Neural crest cell (in vitro differentiated cells): Measurements from ENCODE around the gene ATXN7L1. TPM values are rescaled to one million over a fixed set of nuclear protein-coding genes. Genes with fewer than 3 reads are reported as not detected.
A peak's percentile ranks its signal among the peaks of the same experiment; 100 is the strongest.

Experiments used
- DNase-seq: peaks from one replicate; pipeline ENCODE4 v3.0.0; 2021; ENCODE audit warnings: low read depth, mixed read lengths, low spot score
- H3K27ac Mint-ChIP-seq: one replicate; pipeline ENCODE4 v1.8.0; 2021; ENCODE audit warnings: mild to moderate bottlenecking, mixed read lengths; ENCODE audit not compliant: unreplicated experiment
- H3K27me3 Mint-ChIP-seq: 2 replicates; pipeline ENCODE4 v1.8.0; 2021; ENCODE audit warnings: low read depth, mild to moderate bottlenecking, mixed read lengths
- H3K36me3 Mint-ChIP-seq: 2 replicates; pipeline ENCODE4 v1.8.0; 2021; ENCODE audit warnings: low read depth, mild to moderate bottlenecking, mixed read lengths
- H3K4me1 Mint-ChIP-seq: 2 replicates; pipeline ENCODE4 v1.8.0; 2021; ENCODE audit warnings: mixed read lengths
- H3K4me3 Mint-ChIP-seq: one replicate; pipeline ENCODE4 v1.8.0; 2021; ENCODE audit warnings: mild to moderate bottlenecking, mixed read lengths
- H3K9me3 Mint-ChIP-seq: 2 replicates; pipeline ENCODE4 v1.8.0; 2021; ENCODE audit warnings: mixed read lengths
- total RNA-seq: library from RNA; stranded (reverse); gene quantifications from 2 replicates; pipeline ENCODE4 v1.2.1, GENCODE V29; 2021
- TF ChIP-seq, protein P1 (sequence below): fragments of 200-600 bp; sonication (generic); conservative IDR thresholded peaks from 2 replicates; pipeline ENCODE4 v1.5.0; 2021; ENCODE audit warnings: antibody characterized with exemption, mild to moderate bottlenecking

Gene ATXN7L1
- total RNA-seq, 1 donor from 2014 or later = 14.4 TPM

DNA sequence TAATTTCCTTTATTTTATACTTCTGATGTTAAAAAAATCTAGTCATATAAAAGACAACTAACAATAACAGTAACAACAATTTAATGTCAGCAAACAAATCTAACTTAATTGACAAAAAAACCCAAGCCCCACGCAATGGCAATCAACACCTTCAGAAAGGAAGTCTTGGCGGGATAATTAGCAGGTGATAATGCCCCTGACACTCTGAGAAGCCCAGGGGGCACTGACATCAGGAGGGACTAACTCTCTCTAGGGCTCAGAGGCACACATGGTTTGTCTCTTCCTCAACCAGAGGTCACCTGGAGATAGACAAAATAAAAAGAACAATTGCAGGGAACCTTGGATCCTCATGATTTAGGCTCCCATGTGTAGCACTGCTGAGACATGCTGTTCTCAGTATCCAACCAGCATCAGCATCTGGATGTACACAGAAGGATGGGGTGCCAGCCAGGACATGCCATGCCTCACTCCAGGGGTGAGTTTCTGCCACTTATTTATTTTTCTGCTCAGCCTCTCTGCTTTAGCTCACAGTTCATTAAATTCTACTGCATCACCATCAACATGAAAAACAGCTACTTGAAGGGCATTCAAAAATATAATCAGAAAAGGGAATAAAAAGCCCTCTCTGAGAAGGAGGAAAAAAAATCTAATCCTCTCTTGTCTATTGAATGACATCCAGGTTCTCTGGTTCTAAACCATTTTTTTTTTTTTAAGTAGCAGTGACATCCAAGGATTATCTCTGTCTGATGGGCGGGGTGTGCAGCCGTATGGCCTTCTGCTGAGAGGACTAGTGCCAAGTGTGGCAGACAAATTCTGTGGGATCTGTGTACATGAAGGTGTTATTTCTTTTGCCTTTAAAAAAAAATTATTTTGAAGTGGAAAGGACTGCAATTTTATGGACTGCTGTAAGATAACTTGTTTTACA lies 96.3 kb downstream of the ATXN7L1 start:
- Mint-ChIP-seq H3K27ac (no peak overlapping the region), H3K36me3 (peaks cover 4% of the 10 kb centered on the region), H3K27me3 (no peaks in the 10 kb centered on the region), H3K9me3 (no peaks in the 10 kb centered on the region), H3K4me1 (peaks cover 30% of the 10 kb centered on the region), H3K4me3 (no peak overlapping the region)
- TF ChIP-seq, protein P1, sequence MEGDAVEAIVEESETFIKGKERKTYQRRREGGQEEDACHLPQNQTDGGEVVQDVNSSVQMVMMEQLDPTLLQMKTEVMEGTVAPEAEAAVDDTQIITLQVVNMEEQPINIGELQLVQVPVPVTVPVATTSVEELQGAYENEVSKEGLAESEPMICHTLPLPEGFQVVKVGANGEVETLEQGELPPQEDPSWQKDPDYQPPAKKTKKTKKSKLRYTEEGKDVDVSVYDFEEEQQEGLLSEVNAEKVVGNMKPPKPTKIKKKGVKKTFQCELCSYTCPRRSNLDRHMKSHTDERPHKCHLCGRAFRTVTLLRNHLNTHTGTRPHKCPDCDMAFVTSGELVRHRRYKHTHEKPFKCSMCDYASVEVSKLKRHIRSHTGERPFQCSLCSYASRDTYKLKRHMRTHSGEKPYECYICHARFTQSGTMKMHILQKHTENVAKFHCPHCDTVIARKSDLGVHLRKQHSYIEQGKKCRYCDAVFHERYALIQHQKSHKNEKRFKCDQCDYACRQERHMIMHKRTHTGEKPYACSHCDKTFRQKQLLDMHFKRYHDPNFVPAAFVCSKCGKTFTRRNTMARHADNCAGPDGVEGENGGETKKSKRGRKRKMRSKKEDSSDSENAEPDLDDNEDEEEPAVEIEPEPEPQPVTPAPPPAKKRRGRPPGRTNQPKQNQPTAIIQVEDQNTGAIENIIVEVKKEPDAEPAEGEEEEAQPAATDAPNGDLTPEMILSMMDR = no peak
- no peak for DNase-seq

DNA sequence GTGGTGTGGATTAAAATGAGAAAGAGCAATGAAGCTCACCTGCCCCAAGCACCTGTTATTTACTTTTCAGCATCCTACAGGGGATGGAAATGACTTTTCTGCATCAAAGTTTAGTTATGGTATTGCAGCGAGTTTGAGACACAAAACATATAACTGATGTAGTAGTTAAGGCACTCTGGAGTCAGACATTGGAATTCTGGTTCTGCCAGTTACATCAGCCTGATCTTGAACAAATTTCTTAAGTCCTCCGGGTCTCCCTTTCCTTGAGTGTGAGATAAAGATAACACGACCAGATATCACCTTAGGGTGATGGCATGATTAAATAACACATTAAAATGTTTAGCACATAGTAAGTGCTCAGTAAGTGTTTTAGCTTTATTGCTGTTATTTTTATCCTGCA lies 97.4 kb downstream of the ATXN7L1 start:
- Mint-ChIP-seq H3K4me3 (no peak overlapping the region), H3K4me1 (peaks cover 38% of the 10 kb centered on the region), H3K27ac (no peak overlapping the region), H3K27me3 (no peaks in the 10 kb centered on the region), H3K36me3 (no peaks in the 10 kb centered on the region), H3K9me3 (no peaks in the 10 kb centered on the region)
- TF ChIP-seq, protein P1 = no peak
- no peak for DNase-seq

DNA sequence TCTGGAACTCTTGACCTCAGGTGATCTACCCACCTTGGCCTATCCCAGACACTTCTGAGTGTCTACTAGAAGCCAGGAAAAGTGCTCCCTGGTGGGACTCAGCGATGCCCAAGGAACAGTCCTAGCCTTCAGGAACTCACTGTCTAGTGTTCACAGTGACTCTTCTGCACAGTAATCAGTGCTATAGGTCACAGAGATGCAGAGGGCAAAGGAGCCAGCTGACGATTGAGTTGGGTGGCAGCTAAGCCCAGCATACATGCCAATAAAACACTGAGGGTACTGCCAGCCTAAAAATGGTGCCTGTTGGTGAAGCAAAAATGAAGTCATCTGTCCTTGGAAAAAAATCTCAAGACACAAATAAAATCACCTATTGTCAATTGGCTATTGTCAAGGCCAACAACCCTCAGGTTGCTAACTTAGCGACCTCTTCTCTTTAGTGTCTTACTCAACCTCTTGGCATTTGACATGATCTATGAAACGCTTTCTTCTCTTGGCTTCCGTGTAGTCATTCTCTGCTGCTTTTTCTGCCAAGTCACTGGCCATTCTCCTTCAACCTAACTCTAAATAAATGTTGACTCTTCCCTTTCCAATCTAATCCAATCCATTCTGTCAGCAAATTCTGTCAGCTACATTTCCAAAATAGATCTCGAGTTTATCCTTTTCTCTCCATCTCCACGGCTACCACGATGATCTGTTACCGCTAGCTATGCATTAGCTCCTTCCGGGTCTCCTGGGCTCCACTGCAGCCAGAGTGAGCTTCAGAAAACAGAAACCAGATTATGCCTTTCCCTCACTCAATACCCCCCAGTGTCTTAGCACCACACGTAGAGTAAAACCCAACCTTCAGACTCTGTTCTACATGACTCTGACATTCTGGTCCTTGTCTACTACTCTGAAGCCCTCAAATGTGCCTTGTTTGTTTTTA lies 99.2 kb downstream of the ATXN7L1 start:
- Mint-ChIP-seq H3K27me3 (no peaks in the 10 kb centered on the region), H3K9me3 (no peaks in the 10 kb centered on the region), H3K36me3 (no peaks in the 10 kb centered on the region), H3K27ac (peak overlapping the region; percentile 0), H3K4me1 (peaks cover 55% of the 10 kb centered on the region), H3K4me3 (no peak overlapping the region)
- TF ChIP-seq, protein P1 = no peak
- no peak for DNase-seq

DNA sequence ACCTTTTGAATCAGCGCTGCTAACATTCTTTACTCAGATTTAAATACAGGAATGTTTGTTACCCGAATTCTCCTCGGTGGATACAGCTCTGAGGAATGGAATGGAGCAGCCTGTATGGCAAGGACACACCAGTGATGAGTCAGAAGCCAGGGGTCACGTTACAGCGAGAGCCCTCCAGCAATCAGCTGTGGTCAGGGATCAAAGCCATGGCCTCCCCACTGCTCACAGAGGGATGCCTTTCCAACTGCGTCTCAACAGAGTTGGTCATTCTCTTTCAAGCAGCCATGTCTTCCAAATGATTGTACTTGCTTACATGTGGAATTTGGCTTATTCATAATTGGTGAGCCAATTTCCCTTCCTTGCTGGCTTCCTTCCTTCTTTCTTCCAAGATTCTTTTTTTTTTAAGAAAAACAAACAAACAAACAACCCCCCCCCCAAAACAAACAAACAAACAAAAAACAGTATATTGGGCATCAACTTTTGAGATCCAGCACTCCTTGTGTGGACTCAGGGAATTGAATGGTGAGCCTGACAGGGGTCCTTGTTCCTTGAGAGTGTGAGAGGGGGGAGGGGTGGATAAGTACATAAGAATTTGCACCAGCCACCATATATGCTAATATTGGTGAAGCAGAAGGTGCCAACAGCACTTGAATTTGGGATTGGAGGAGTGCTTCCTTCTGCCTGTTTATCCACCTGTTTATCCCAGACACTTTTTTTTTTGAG lies 100.2 kb downstream of the ATXN7L1 start:
- Mint-ChIP-seq H3K27me3 (no peaks in the 10 kb centered on the region), H3K36me3 (peaks cover 2% of the 10 kb centered on the region), H3K9me3 (no peaks in the 10 kb centered on the region), H3K4me1 (peaks cover 56% of the 10 kb centered on the region), H3K4me3 (peak overlapping the region; percentile 48), H3K27ac (peak overlapping the region; percentile 85)
- peak; percentile 53 for DNase-seq
- TF ChIP-seq, protein P1 = no peak

DNA sequence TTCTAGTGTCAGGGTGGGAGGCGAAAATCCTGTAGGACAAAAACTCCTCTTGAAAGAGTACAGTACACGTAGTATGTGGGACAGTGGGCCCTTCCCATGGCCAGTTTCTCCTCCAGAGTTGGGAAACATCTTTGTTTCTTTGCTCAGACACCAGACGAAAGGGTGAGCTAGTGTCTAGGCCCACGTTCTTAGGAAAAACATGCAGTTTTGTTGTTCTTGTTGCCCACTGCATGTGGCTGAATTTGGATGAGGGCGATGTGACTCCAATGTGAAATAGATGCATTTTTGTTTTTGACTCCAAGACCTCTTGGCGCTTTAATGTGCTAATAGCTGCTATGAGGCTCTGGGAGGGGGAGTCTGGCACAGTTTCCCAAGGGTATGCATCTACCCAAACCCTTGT lies 100.8 kb downstream of the ATXN7L1 start:
- Mint-ChIP-seq H3K27me3 (no peaks in the 10 kb centered on the region), H3K9me3 (no peaks in the 10 kb centered on the region), H3K36me3 (peaks cover 3% of the 10 kb centered on the region), H3K27ac (peak overlapping the region; percentile 85), H3K4me1 (peaks cover 58% of the 10 kb centered on the region), H3K4me3 (peak overlapping the region; percentile 48)
- TF ChIP-seq, protein P1 = no peak
- DNase-seq = no peak
